ENCODE data around the gene GLIS2.

Gene GLIS2

DNA sequence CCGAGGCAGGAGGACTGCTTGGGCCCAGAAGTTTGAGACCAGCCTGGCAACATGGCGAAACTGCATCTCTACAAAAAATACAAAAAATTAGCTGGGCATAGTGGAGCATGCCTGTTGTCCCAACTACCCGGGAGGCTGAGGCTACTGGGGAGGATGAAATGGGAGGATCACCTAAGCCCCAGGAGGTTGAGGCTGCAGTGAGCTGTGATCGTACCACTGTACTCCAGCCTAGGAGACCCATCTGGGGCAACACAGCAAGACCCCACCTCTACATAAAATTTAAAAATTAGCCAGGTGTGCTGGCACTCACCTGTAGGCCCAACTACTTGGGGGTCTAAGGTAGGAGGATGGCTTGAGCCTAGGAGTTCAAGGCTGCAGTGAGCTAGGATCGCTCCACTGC is 33.5 kb downstream of the GLIS2 start:
- Histone ChIP-seq H2AFZ (ENCODE audit: low read depth, low read length) (no peak overlapping the region), H3K4me1 (ENCODE audit: insufficient read depth, low read length) (peaks cover 9% of the 10 kb centered on the region), H3K4me3 (ENCODE audit: low read length) (no peak overlapping the region), H3K9me3 (ENCODE audit: low read length) (no peaks in the 10 kb centered on the region), H3K36me3 (ENCODE audit: insufficient read depth, low read length) (no peaks in the 10 kb centered on the region), H3K27me3 (ENCODE audit: insufficient read depth, low read length) (no peaks in the 10 kb centered on the region)

DNA sequence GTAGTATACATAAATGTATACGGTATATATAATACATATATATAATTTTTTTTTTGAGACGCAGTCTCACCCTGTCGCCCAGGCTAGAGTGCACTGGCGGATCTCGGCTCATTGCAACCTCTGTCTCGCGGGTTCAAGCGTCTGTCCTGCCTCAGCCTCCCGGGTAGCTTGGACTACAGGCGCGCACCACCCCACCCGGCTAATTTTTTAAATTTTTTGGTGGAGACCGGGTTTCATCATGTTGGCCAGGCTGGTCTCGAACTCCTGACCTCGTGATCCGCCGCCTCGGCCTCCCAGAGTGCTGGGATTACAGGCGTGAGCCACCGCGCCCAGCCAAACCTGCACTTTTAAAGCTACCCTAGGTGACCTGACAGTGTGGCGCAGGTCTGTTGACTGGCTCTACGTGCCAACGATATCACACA is 34.5 kb downstream of the GLIS2 start:
- H3K27me3 ChIP-seq (ENCODE audit: insufficient read depth, low read length), result no peaks in the 10 kb centered on the region
- H3K4me1 ChIP-seq (ENCODE audit: insufficient read depth, low read length), result peaks cover 9% of the 10 kb centered on the region
- H3K36me3 ChIP-seq (ENCODE audit: insufficient read depth, low read length), result no peaks in the 10 kb centered on the region
- no peak overlapping the region for H2AFZ ChIP-seq (ENCODE audit: low read depth, low read length)
- H3K9me3 ChIP-seq (ENCODE audit: low read length), result no peaks in the 10 kb centered on the region
- peak overlapping the region; percentile 99 for H3K4me3 ChIP-seq (ENCODE audit: low read length)

DNA sequence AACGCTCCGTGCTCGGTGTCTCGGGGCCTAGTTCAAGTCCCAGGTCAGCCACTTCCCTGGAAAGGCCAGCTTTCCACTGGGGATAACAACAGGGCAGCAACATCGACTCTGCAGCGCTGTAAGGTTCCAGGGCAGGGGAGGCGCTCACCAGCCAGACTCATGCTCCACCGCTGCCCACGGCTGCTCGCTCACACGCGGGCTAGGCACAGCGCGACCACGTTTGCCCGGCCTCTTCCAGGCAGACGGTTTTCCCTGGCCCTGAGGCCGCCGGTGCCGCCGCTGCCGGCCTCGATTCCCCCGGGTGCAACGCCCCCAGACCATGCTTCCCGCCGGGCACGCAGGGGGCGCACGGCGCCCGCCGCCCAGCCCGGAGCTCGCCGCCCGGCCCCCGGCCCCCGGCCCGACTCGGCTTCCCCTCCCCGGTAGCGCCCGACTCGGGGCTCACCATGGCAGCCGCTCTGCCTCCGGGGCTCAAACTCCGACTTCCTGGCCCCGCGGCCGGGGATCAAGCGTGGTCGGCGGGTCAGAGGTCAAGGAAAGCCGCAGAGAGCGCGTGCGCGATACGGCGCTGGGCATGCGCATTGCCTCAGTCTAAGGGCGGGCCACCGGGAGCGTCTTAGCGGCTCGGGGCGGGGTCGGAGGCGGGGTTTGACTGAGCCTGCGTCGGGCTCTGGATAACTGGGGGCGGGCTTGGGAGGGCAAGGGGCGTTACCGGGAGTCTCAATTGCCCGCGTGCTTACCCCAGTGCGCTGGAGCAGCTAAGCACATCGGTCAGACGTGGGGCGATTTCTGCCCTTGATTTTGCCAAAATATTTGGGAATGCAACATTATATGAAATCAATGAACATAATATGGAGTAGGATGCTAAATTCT is 35.2 kb downstream of the GLIS2 start, which contains the start of gene PAM16:
TSS of gene PAM16 (minus strand) at position 535 of the 873 bp plus-strand sequence. CDS start at position 448, 87 bp downstream.
- peak within 1 kb of the TSS; percentile 99 for H3K4me3 ChIP-seq (ENCODE audit: low read length)
- H3K27me3 ChIP-seq (ENCODE audit: insufficient read depth, low read length), result no peaks in the 10 kb centered on the region
- no peaks in the 10 kb centered on the region for H3K36me3 ChIP-seq (ENCODE audit: insufficient read depth, low read length)
- peaks cover 9% of the 10 kb centered on the region for H3K4me1 ChIP-seq (ENCODE audit: insufficient read depth, low read length)
- peak within 1 kb of the TSS; percentile 83 for H2AFZ ChIP-seq (ENCODE audit: low read depth, low read length)
- no peaks in the 10 kb centered on the region for H3K9me3 ChIP-seq (ENCODE audit: low read length)

DNA sequence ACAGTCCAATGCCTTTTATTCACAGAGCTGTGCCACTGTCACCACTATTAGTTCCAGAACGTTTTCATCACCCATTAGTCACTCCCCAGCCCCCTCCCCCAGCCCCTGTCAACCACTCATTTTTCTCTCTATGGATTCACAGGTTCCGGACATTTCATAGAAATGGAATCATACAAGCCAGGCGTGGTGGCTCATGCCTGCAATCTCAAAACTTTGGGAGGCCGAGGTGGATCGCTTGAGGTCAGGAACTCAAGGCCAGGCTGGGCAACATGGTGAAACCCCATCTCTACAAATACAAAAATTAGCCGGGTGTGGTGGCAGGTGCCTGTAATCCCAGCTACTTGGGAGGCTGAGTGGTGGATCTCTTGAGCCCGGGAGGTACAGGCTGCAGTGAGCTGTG is 36.0 kb downstream of the GLIS2 start:
- H3K36me3 ChIP-seq (ENCODE audit: insufficient read depth, low read length), result no peaks in the 10 kb centered on the region
- no peak overlapping the region for H2AFZ ChIP-seq (ENCODE audit: low read depth, low read length)
- peaks cover 9% of the 10 kb centered on the region for H3K4me1 ChIP-seq (ENCODE audit: insufficient read depth, low read length)
- no peak overlapping the region for H3K4me3 ChIP-seq (ENCODE audit: low read length)
- H3K9me3 ChIP-seq (ENCODE audit: low read length), result no peaks in the 10 kb centered on the region
- no peaks in the 10 kb centered on the region for H3K27me3 ChIP-seq (ENCODE audit: insufficient read depth, low read length)

DNA sequence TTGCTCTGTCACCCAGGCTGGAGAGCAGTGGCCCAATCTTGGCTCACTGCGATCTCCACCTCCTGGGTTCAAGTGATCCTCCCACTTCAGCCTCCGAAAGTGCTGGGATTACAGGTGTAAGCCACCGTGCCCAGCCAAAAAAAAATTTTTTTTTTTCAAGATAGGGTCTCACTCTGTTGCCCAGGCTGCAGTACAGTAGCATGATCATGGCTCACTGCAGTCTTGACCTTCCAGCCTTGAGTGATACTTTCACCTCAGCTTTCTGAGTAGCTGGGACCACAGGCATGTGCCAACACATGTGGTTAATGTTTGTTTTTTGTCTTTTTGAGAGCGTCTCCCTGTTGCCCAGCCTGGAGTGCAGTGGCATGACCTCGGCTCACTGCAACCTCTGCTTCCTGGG is 37.0 kb downstream of the GLIS2 start:
- Histone ChIP-seq H3K4me3 (ENCODE audit: low read length) (no peak overlapping the region), H3K9me3 (ENCODE audit: low read length) (no peaks in the 10 kb centered on the region), H3K4me1 (ENCODE audit: insufficient read depth, low read length) (peaks cover 9% of the 10 kb centered on the region), H2AFZ (ENCODE audit: low read depth, low read length) (no peak overlapping the region), H3K27me3 (ENCODE audit: insufficient read depth, low read length) (no peaks in the 10 kb centered on the region), H3K36me3 (ENCODE audit: insufficient read depth, low read length) (no peaks in the 10 kb centered on the region)

DNA sequence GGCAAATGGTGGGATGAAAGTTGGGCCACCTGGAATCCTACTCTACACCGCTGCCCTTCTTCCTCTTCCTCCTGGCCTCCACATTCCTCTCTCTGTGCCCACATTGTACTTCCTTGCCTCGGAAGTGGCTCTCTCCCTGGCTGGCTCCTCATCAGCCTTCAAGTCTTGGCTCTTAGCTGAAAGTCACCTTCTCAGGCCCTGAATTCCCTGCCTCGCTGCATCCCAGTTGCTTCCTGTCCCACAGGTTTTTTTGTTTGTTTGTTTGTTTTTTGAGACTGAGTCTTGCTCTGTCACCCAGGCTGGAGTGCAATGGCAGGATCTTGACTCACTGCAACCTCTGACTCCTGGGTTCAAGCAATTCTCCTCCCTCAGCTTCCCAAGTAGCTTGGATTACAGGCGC is 37.8 kb downstream of the GLIS2 start:
- Histone ChIP-seq H3K4me1 (ENCODE audit: insufficient read depth, low read length) (peaks cover 9% of the 10 kb centered on the region), H3K27me3 (ENCODE audit: insufficient read depth, low read length) (no peaks in the 10 kb centered on the region), H3K4me3 (ENCODE audit: low read length) (no peak overlapping the region), H2AFZ (ENCODE audit: low read depth, low read length) (no peak overlapping the region), H3K9me3 (ENCODE audit: low read length) (no peaks in the 10 kb centered on the region), H3K36me3 (ENCODE audit: insufficient read depth, low read length) (peaks cover 4% of the 10 kb centered on the region)

DNA sequence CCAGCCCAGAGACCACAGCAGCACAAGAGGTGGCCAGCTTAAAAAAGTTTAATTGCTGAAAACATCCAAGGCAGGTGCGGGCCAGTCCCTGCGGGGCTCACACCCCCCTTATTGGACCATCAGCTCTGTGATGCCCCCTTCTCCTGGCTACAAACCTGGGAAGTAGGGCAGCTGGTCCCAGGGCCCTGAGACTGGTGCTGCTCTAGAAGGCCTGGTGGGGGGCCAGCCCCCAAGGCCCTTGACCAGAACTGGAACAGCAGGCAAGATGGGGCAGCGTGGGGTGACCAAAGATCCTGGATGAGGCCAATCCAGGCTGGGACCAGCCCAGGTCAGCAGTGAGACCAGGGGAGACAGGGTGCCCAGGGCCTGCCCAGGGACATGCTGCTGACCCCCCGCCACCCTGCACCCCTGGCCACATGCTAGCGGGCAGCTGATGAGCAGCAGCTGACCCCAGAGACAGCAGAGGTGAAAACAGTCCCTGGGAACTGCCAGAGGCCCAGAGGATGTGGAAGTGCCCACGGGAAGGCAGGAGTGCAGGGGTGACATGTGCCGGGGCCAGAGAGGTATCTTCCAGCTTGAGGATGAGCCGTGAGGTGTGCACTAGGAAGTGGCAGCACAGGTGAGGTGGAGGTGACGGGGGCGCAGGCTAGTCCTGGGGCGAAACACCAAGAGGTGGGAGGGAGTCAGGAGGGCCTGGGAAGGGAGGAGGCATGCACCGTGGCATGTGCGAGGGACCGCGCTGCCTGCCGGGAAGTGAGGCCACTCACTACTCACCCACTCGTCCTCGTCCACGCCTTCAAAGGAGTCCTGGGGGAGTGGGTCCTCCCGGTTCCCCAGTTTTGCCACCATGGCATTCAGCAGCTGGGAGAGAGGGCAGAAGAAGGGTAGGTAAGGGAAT is 38.9 kb downstream of the GLIS2 start:
- H3K9me3 ChIP-seq (ENCODE audit: low read length), result no peaks in the 10 kb centered on the region
- H2AFZ ChIP-seq (ENCODE audit: low read depth, low read length), result no peak overlapping the region
- peaks cover 9% of the 10 kb centered on the region for H3K4me1 ChIP-seq (ENCODE audit: insufficient read depth, low read length)
- no peaks in the 10 kb centered on the region for H3K27me3 ChIP-seq (ENCODE audit: insufficient read depth, low read length)
- peaks cover 4% of the 10 kb centered on the region for H3K36me3 ChIP-seq (ENCODE audit: insufficient read depth, low read length)
- no peak overlapping the region for H3K4me3 ChIP-seq (ENCODE audit: low read length)

DNA sequence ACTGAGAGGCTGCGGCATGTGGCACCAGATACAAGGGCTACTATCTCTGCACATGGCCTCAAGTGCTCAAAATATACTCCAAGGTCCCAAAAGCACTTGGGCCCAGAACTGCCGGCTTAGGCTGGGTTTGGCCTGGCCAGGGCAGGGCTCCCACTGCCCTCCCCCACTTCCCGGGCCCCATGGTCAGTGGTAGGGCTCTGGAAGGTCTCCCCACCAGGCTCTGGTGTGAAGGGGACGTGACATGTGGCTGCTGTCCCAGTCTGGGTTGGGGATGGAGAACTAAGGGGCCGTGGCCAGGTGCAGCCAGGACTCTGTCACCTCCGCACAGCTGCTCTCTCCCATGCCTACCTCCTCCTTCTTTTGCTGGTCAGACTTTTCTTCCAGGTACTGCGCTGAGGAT is 41.0 kb downstream of the GLIS2 start:
- Histone ChIP-seq H3K4me1 (ENCODE audit: insufficient read depth, low read length) (no peaks in the 10 kb centered on the region), H3K27me3 (ENCODE audit: insufficient read depth, low read length) (no peaks in the 10 kb centered on the region), H3K4me3 (ENCODE audit: low read length) (no peak overlapping the region), H3K36me3 (ENCODE audit: insufficient read depth, low read length) (peaks cover 4% of the 10 kb centered on the region), H2AFZ (ENCODE audit: low read depth, low read length) (no peak overlapping the region), H3K9me3 (ENCODE audit: low read length) (no peaks in the 10 kb centered on the region)

DNA sequence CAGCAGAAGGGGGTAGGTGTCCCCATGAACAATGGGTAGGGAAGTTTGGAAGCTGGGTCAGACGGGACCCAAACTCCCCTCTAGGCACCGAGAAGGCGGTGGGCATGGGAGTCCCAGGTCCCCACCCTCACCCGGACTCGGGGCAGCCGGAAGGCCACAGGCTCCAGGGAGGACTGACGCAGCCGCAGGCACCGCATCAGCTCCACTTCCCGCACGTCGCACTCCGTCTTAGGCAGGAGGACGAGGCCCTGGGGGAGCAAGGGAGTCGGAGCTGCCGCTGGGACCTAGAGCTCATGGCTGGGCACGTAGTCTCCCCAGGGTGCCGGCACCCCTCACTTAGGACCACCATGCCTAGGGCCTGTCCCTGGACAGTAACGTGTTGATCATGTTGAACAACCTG is 42.4 kb downstream of the GLIS2 start:
- H3K36me3 ChIP-seq (ENCODE audit: insufficient read depth, low read length), result peaks cover 8% of the 10 kb centered on the region
- no peaks in the 10 kb centered on the region for H3K4me1 ChIP-seq (ENCODE audit: insufficient read depth, low read length)
- H3K27me3 ChIP-seq (ENCODE audit: insufficient read depth, low read length), result no peaks in the 10 kb centered on the region
- no peak overlapping the region for H2AFZ ChIP-seq (ENCODE audit: low read depth, low read length)
- H3K9me3 ChIP-seq (ENCODE audit: low read length), result no peaks in the 10 kb centered on the region
- H3K4me3 ChIP-seq (ENCODE audit: low read length), result no peak overlapping the region

DNA sequence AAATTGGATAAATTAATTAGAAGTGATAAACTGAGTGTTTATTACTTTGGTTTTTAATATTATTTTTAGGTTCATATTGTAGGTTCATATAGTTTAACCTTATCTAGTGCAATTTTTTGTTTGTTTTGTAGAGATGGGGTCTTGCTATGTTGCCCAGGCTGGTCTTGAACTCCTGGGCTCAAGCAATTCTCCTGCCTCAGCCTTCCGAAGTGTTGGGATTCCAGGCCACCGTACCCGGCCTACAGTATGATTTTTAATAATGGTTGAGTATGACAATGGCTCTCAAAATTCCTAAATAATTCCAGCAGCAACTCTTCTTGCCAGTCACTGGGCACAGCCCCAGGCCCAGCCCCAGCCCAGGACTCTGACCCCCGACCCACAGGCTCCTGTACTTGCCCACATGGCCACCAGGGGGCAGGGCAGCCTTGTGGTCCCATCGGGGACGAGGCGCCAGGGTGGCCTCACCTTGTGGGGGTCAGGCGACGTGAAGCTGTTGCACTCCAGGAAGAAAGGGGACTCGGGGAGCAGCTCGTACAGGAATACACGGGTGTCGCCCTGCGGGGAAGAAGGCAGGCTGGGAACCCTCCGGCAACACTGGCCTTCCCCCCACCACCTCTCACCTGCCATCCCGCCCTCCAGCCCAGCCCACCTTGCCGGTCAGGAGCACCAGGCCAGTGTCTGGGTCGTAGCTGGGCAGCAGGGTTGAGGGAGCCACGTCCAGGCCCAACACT is 43.1 kb downstream of the GLIS2 start:
- H3K36me3 ChIP-seq (ENCODE audit: insufficient read depth, low read length), result peaks cover 8% of the 10 kb centered on the region
- H2AFZ ChIP-seq (ENCODE audit: low read depth, low read length), result no peak overlapping the region
- no peaks in the 10 kb centered on the region for H3K27me3 ChIP-seq (ENCODE audit: insufficient read depth, low read length)
- H3K9me3 ChIP-seq (ENCODE audit: low read length), result no peaks in the 10 kb centered on the region
- no peaks in the 10 kb centered on the region for H3K4me1 ChIP-seq (ENCODE audit: insufficient read depth, low read length)
- no peak overlapping the region for H3K4me3 ChIP-seq (ENCODE audit: low read length)

DNA sequence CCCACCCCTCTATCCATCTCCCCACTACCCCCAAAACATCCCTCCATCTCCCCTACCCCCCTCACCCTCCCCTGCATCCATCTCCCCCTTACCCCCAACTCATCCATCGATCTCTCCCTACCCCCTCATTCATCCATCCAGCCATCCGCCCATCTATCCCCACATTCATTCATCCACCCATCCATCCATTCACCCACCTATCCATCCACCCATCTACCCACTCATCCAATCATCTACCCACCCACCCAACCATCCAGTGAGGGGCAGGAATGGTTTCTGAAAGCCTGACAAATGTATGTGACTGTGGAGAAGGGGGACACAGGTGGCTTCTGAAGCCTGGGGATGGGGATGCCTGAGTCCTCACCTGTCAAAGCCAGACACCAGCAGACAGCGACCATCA is 44.0 kb downstream of the GLIS2 start:
- no peak overlapping the region for H2AFZ ChIP-seq (ENCODE audit: low read depth, low read length)
- H3K27me3 ChIP-seq (ENCODE audit: insufficient read depth, low read length), result no peaks in the 10 kb centered on the region
- H3K9me3 ChIP-seq (ENCODE audit: low read length), result no peaks in the 10 kb centered on the region
- H3K36me3 ChIP-seq (ENCODE audit: insufficient read depth, low read length), result peaks cover 8% of the 10 kb centered on the region
- H3K4me1 ChIP-seq (ENCODE audit: insufficient read depth, low read length), result no peaks in the 10 kb centered on the region
- H3K4me3 ChIP-seq (ENCODE audit: low read length), result no peak overlapping the region

DNA sequence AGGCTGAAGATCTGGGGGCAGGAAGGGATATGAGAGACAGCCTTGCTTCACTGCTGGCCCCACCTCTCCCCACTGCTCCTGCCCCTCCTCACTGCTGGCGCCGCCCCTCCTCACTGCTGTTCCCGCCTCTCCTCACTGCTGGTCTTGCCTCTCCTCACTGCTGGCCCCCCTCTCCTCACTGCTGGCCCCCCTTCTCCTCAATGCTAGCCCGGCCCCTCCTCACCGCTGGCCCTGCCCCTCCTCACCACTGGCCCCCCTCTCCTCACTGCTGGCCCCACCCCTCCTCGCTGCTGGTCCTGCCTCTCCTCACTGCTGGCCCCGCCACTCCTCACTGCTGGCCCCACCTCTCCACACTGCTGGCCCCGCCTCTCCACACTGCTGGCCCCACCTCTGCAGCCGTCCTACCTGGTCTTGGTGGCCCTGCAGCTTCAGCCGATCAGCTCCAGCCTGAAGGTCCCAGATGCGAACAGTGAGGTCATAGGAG is 44.7 kb downstream of the GLIS2 start:
- Histone ChIP-seq H3K4me1 (ENCODE audit: insufficient read depth, low read length) (no peaks in the 10 kb centered on the region), H3K4me3 (ENCODE audit: low read length) (no peak overlapping the region), H3K36me3 (ENCODE audit: insufficient read depth, low read length) (peaks cover 8% of the 10 kb centered on the region), H3K9me3 (ENCODE audit: low read length) (no peaks in the 10 kb centered on the region), H3K27me3 (ENCODE audit: insufficient read depth, low read length) (no peaks in the 10 kb centered on the region), H2AFZ (ENCODE audit: low read depth, low read length) (no peak overlapping the region)
